ENCODE measurements around the gene SHISA2. TPM values are rescaled to one million over a fixed set of nuclear protein-coding genes. Genes with fewer than 3 reads are reported as not detected.

Gene SHISA2
- total RNA-seq, 1 experiment from 2014 or later = 8.1 TPM

DNA sequence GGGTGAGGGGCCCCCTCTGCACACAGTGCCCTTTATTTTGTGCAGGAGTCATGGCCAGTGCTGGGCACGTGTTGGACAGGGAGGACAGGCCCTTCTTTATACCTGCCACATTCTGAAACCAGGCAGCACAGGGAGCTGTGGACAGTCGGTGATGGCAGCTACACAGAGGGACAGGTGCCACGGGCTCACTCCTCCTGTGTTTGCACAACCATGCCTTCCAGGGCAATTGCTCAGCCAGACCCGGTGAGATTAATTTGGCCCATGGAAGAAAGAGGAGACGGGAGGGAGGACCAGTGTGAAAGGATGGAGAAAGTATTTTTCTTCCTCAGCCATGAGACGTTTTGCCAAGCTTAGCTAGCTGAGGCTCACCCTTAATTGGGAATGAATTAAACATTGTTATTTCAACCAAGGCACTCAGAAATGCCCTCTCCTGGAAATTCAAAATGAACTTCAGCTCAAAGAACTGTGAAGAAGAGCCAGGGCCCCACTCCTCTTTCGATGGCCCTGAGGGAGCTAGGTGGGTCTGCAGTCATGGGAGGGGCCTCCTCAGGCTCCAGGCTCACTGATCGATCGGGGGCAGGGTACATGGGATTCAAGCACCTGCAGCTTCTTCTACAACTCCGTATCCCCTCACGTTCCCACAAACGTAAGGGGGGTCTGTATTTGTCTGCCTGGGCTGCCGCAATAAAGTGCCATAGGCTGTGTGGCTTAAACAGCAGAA lies 41.2 kb downstream of the SHISA2 start:
- Mint-ChIP-seq H3K9me3 (peaks cover 0 to 2% of the 10 kb centered on the region in 2 experiments; a peak in 1 of 5 replicates), H3K27me3 (ENCODE audit: low read depth) (no peaks in the 10 kb centered on the region), H3K4me3 (no peak overlapping the region), H3K36me3 (ENCODE audit: insufficient read depth in 1 of 3, low read depth in 3 of 3) (no peaks in the 10 kb centered on the region; a peak in 2 of 7 replicates), H3K27ac (no peak overlapping the region), H3K4me1 (peaks cover 11 to 20% of the 10 kb centered on the region in 2 experiments)
- Histone ChIP-seq H2AK5ac (ENCODE audit: insufficient read length, low read length) (no peak overlapping the region), H4K91ac (ENCODE audit: insufficient read length, low read depth, low read length) (no peak overlapping the region), H4K5ac (ENCODE audit: insufficient read length, low read depth, low read length) (no peak overlapping the region), H3K9me3 (ENCODE audit: control insufficient read depth, low read depth, low read length) (no peaks in the 10 kb centered on the region), H2AFZ (ENCODE audit: low read length) (no peak overlapping the region), H3K27me3 (ENCODE audit: insufficient read depth, low read length) (no peaks in the 10 kb centered on the region), H3K27ac (ENCODE audit: insufficient read length, low read depth, low read length) (no peak overlapping the region), H3K9ac (ENCODE audit: extremely low read depth, insufficient read length, low read length) (no peak overlapping the region), H3K4ac (ENCODE audit: low read depth, low read length) (no peak overlapping the region), H3K23ac (ENCODE audit: insufficient read length, low read depth, low read length) (no peak overlapping the region), H2BK5ac (ENCODE audit: insufficient read length, low read length) (no peak overlapping the region), H3K79me2 (ENCODE audit: insufficient read depth, low read length) (no peaks in the 10 kb centered on the region), H2BK120ac (ENCODE audit: low read depth, low read length, poor library complexity, severe bottlenecking) (no peak overlapping the region), H3K79me1 (ENCODE audit: insufficient read depth, low read depth, low read length, poor library complexity, severe bottlenecking) (no peaks in the 10 kb centered on the region), H3K23me2 (ENCODE audit: insufficient read length, low read depth, low read length, poor library complexity, severe bottlenecking) (no peaks in the 10 kb centered on the region), H3K14ac (ENCODE audit: insufficient read depth, low read length) (no peak overlapping the region; the same call in 1 of the 2 replicates), H3K4me1 (ENCODE audit: insufficient read depth, low read length) (no peaks in the 10 kb centered on the region), H2BK12ac (ENCODE audit: insufficient read length, low read depth, low read length) (no peak overlapping the region), H4K20me1 (ENCODE audit: control insufficient read depth, insufficient read depth, insufficient read length) (no peaks in the 10 kb centered on the region), H3T11ph (ENCODE audit: low read length) (no peak overlapping the region), H3K56ac (ENCODE audit: insufficient read length, low read depth, low read length) (no peak overlapping the region), H3K4me2 (ENCODE audit: insufficient read depth, insufficient read length, low read length) (no peak overlapping the region), H2BK20ac (ENCODE audit: low read depth, low read length, poor library complexity, severe bottlenecking) (no peak overlapping the region), H3K18ac (ENCODE audit: insufficient read length, low read depth, low read length) (no peak overlapping the region), H4K8ac (replicated peaks; ENCODE audit: insufficient read length, low read depth, low read length) (no peak overlapping the region), H2BK15ac (ENCODE audit: low read depth, low read length) (no peak overlapping the region)
- TF ChIP-seq, protein P1, sequence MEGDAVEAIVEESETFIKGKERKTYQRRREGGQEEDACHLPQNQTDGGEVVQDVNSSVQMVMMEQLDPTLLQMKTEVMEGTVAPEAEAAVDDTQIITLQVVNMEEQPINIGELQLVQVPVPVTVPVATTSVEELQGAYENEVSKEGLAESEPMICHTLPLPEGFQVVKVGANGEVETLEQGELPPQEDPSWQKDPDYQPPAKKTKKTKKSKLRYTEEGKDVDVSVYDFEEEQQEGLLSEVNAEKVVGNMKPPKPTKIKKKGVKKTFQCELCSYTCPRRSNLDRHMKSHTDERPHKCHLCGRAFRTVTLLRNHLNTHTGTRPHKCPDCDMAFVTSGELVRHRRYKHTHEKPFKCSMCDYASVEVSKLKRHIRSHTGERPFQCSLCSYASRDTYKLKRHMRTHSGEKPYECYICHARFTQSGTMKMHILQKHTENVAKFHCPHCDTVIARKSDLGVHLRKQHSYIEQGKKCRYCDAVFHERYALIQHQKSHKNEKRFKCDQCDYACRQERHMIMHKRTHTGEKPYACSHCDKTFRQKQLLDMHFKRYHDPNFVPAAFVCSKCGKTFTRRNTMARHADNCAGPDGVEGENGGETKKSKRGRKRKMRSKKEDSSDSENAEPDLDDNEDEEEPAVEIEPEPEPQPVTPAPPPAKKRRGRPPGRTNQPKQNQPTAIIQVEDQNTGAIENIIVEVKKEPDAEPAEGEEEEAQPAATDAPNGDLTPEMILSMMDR (conservative IDR thresholded peaks at IDR 0.05) = no peak
- DNase-seq = no peak
- no CpG with 5 or more reads among the region's 13 CpGs for WGBS (ENCODE audit: extremely low coverage, insufficient read length, low lambda C conversion rate)
